K562 (cell line): ENCODE data around the gene TCF25. TPM values are rescaled to one million over a fixed set of nuclear protein-coding genes. Genes with fewer than 3 reads are reported as not detected.

ENCODE experiments used
- ATAC-seq: fragments of 200-7000 bp; cut with Tn5 transposase; 3 replicates; pipeline ENCODE4 v1.9.1; 2020; ENCODE audit warnings: moderate library complexity
- BruUV-seq: library from RNA; stranded (reverse); fragments of 400-500 nt; replicated peaks from 2 replicates; lab custom pipeline; 2021; lab: Mats Ljungman, UMichigan
- CTCF ChIA-PET: fragments of 300-600 bp; formaldehyde crosslinking; extraction: SDS; loops from one replicate; lab custom pipeline; 2021; ENCODE audit warnings: low intra/inter-chr PET ratio; lab: Yijun Ruan, JAX
- POLR2A ChIA-PET: fragments of 300-600, 350-650 bp; sonication (Branson Sonifier 250); formaldehyde crosslinking; extraction: SDS; loops from one replicate; lab custom pipeline; 2021; ENCODE audit warnings: antibody characterized with exemption, inconsistent platforms; lab: Yijun Ruan, JAX
- DNase-seq, 4 experiments: peaks; one replicate each; pipeline versions ENCODE4 v3.0.0 to v3.0.0-alpha.2; 2011 to 2018; ENCODE audit warnings: low spot score in 3 of 4, mixed read lengths in 3 of 4; ENCODE audit errors: extremely low read depth in 1 of 4
- FAIRE-seq: peaks from 2 replicates; lab custom pipeline; 2011; peaks lifted over from hg19 to GRCh38; lab: Jason Lieb, UNC
- H2AFZ ChIP-seq: 2 replicates; pipeline ENCODE4 v1.6.0; 2011; ENCODE audit warnings: low read depth, low read length, control low read depth, inconsistent platforms
- H3K27ac ChIP-seq: fragments of 200-600 bp; 3 replicates; pipeline ENCODE4 v1.8.0; 2011; ENCODE audit warnings: low read depth, mild to moderate bottlenecking, control low read depth, inconsistent platforms, low read length, moderate library complexity, mixed read lengths; ENCODE audit errors: extremely low read depth
- H3K27me3 ChIP-seq, 2 experiments: fragments of 300-600 bp in 1 of 2; 2 replicates in 1 of 2; 3 replicates in 1 of 2; pipeline versions ENCODE4 v1.6.0 to v1.8.0; 2011; ENCODE audit warnings: inconsistent platforms in 2 of 2, low read length in 2 of 2, mild to moderate bottlenecking in 1 of 2, mixed read lengths in 1 of 2, moderate library complexity in 1 of 2; ENCODE audit not compliant: control insufficient read depth in 2 of 2, insufficient read depth in 2 of 2
- H3K36me3 ChIP-seq: fragments of 300-600 bp; 3 replicates; pipeline ENCODE4 v1.8.0; 2011; ENCODE audit warnings: mild to moderate bottlenecking, low read length, inconsistent platforms; ENCODE audit not compliant: control insufficient read depth, insufficient read depth
- H3K4me1 ChIP-seq, 2 experiments: fragments of 200-600 bp in 1 of 2; replicated peaks in 1 of 2; 2 replicates in 1 of 2; 3 replicates in 1 of 2; pipeline versions ENCODE4 v1.5.1 to v1.8.0; 2011; ENCODE audit warnings: inconsistent platforms in 2 of 2, low read length in 2 of 2, mild to moderate bottlenecking in 1 of 2, mixed read lengths in 1 of 2, moderate library complexity in 1 of 2; ENCODE audit not compliant: control insufficient read depth in 2 of 2, insufficient read depth in 2 of 2
- H3K4me2 ChIP-seq: 2 replicates; pipeline ENCODE4 v1.6.1; 2011; ENCODE audit warnings: low read length, control low read depth, inconsistent platforms, mixed read lengths; ENCODE audit not compliant: insufficient read depth
- H3K4me3 ChIP-seq: fragments of 200-600 bp; sonication (generic), shearing (Covaris generic); 2 replicates; pipeline ENCODE4 v1.5.1; 2016; ENCODE audit warnings: control low read depth, inconsistent platforms
- H3K79me2 ChIP-seq: fragments of 200-600 bp; 3 replicates; pipeline ENCODE4 v1.8.0; 2011; ENCODE audit warnings: low read length, inconsistent platforms; ENCODE audit not compliant: control insufficient read depth, insufficient read depth
- H3K9ac ChIP-seq, 2 experiments: 2 replicates each; pipeline versions ENCODE4 v1.6.0 to v1.6.1; 2011; ENCODE audit warnings: low read depth in 2 of 2, low read length in 2 of 2, control low read depth in 1 of 2, inconsistent platforms in 1 of 2, mild to moderate bottlenecking in 1 of 2, mixed read lengths in 1 of 2; ENCODE audit not compliant: insufficient read depth in 1 of 2
- H3K9me1 ChIP-seq: one replicate; pipeline ENCODE4 v1.6.0; 2011; ENCODE audit warnings: inconsistent platforms, mild to moderate bottlenecking, low read length, moderate library complexity; ENCODE audit not compliant: control insufficient read depth, insufficient read depth
- H3K9me3 ChIP-seq: replicated peaks from 2 replicates; pipeline ENCODE4 v1.5.1; 2011; ENCODE audit warnings: low read depth, low read length, inconsistent platforms; ENCODE audit not compliant: control insufficient read depth, insufficient read depth
- H4K20me1 ChIP-seq: replicated peaks from 2 replicates; pipeline ENCODE4 v1.6.1; 2011; ENCODE audit warnings: low read length, inconsistent platforms, mixed read lengths; ENCODE audit not compliant: control insufficient read depth, insufficient read depth
- CBFA2T2 ChIP-seq: fragments of 450-650 bp; conservative IDR thresholded peaks from 2 replicates; pipeline ENCODE4 v1.6.1; 2017; ENCODE audit warnings: mild to moderate bottlenecking
- CEBPB ChIP-seq: fragments of 450-650 bp; IDR thresholded peaks from 2 replicates; pipeline ENCODE4 v1.6.1; 2016; ENCODE audit warnings: missing genetic modification characterization, missing compliant biosample characterization
- CEBPG ChIP-seq, 3 experiments: fragments of 200-800 bp in 1 of 3; sonication (Bioruptor generic) in 1 of 3; sonication (generic) in 1 of 3; formaldehyde crosslinking in 1 of 3; IDR thresholded peaks in 2 of 3; conservative IDR thresholded peaks in 1 of 3; 2 replicates each; pipeline versions ENCODE4 v1.6.1 to v1.8.0; 2016 to 2022; ENCODE audit warnings: missing compliant biosample characterization in 2 of 3, missing genetic modification characterization in 2 of 3, mild to moderate bottlenecking in 1 of 3, missing genetic modification reagents in 1 of 3
- FOXJ3 ChIP-seq: sonication (generic); formaldehyde crosslinking; IDR thresholded peaks from 2 replicates; pipeline ENCODE4 v1.4.0; 2020; ENCODE audit warnings: mild to moderate bottlenecking, missing genetic modification reagents
- HDAC2 ChIP-seq: fragments of 450-650 bp; IDR thresholded peaks from 2 replicates; pipeline ENCODE4 v1.6.1; 2016; ENCODE audit warnings: mild to moderate bottlenecking
- HDAC8 ChIP-seq: fragments of 450-650 bp; IDR thresholded peaks from 2 replicates; pipeline ENCODE4 v1.6.1; 2016; ENCODE audit warnings: mild to moderate bottlenecking, missing genetic modification characterization, moderate library complexity, missing compliant biosample characterization
- JUN ChIP-seq, 2 experiments: sonication (generic) in 1 of 2; formaldehyde crosslinking in 1 of 2; IDR thresholded peaks; 2 replicates each; pipeline versions ENCODE4 v1.6.1 to v1.8.0; 2012 to 2022; ENCODE audit warnings: borderline replicate concordance in 2 of 2, mild to moderate bottlenecking in 2 of 2, improper control_type of control experiment in 1 of 2, low read depth in 1 of 2, low read length in 1 of 2, missing genetic modification reagents in 1 of 2
- NFIX ChIP-seq: fragments of 250-450 bp; sonication (Bioruptor Pico); IDR thresholded peaks from 2 replicates; pipeline ENCODE4 v1.4.0; 2020; ENCODE audit warnings: low read depth, mild to moderate bottlenecking, moderate library complexity
- PML ChIP-seq: IDR thresholded peaks from 2 replicates; pipeline ENCODE4 v1.6.1; 2012; ENCODE audit warnings: low read length, inconsistent platforms
- RBM17 ChIP-seq: fragments of 200-400 bp; formaldehyde crosslinking; IDR thresholded peaks from 2 replicates; pipeline ENCODE4 v1.6.1; 2017; ENCODE audit warnings: low read depth, mild to moderate bottlenecking, low read length, borderline replicate concordance
- SAP30 ChIP-seq: fragments of 200-600 bp; sonication (generic); IDR thresholded peaks from 2 replicates; pipeline ENCODE4 v1.6.1; 2012; ENCODE audit warnings: borderline replicate concordance, low read depth, mild to moderate bottlenecking, moderate library complexity, low read length, control low read depth, inconsistent platforms; ENCODE audit not compliant: insufficient read depth, poor library complexity, severe bottlenecking
- TAF1 ChIP-seq: IDR thresholded peaks from 2 replicates; pipeline ENCODE4 v1.6.1; 2011; ENCODE audit warnings: mild to moderate bottlenecking, low read length, moderate library complexity; ENCODE audit not compliant: insufficient read depth, control insufficient read depth, severe bottlenecking; ENCODE audit errors: extremely low read depth
- ZNF668 ChIP-seq: fragments of 250-450 bp; sonication (Bioruptor Pico); IDR thresholded peaks from 2 replicates; pipeline ENCODE4 v1.8.0; 2022; ENCODE audit warnings: mild to moderate bottlenecking, inconsistent platforms
- WGBS: fragments of 100-300 bp; shearing (Covaris generic); methylation state at CpG from one replicate; pipeline ENCODE4 v1.1.6; 2016; ENCODE audit warnings: low coverage, mixed read lengths; ENCODE audit not compliant: insufficient coverage; ENCODE audit errors: missing lambda C conversion rate; 5-methylcytosine and 5-hydroxymethylcytosine counted together
- in situ Hi-C: fragments of 300-500 bp; cut with MboI; formaldehyde crosslinking; loops from 4 replicates; pipeline ENCODE4 v1.15.0; 2018; ENCODE audit warnings: inconsistent platforms, mixed read lengths
- intact Hi-C: fragments of 100-400 bp; cut with micrococcal nuclease; formaldehyde crosslinking; loops from 2 replicates; pipeline ENCODE4 v1.14.2; 2022
- polyA plus RNA-seq, 8 experiments: library from polyadenylated mRNA; depleted of rRNA in 4 of 8; stranded (reverse) in 5 of 8; unstranded in 3 of 8; fragments of >200 nt; fragmentation: Nextera tagmentation in 2 of 8; fragmentation: Illumina TruSeq in 1 of 8; extraction: Ambion mirVana in 2 of 8; extraction: Trizol in 1 of 8; gene quantifications; 2 replicates each; pipeline versions ENCODE4 v1.2.1 to v1.2.3, GENCODE V29; 2011 to 2014; ENCODE audit warnings: inconsistent platforms in 1 of 8, missing spikeins in 1 of 8
- total RNA-seq, 7 experiments: library from RNA; depleted of rRNA in 6 of 7; stranded (reverse); fragments of >200 nt in 6 of 7; fragmentation: Illumina TruSeq in 2 of 7; extraction: Trizol in 2 of 7; gene quantifications; 2 replicates each; pipeline versions ENCODE4 v1.2.1 to v1.2.3, GENCODE V29; 2011 to 2021; ENCODE audit warnings: low replicate concordance in 1 of 7
- TF ChIP-seq, protein P1 (sequence below), 2 experiments: fragments of 450-650 bp; IDR thresholded peaks; 2 replicates each; pipeline ENCODE4 v1.6.1; 2018; ENCODE audit warnings: mild to moderate bottlenecking in 2 of 2, low read depth in 1 of 2; ENCODE audit not compliant: partially characterized antibody in 2 of 2
- TF ChIP-seq, protein P2 (sequence below): fragments of 250-450 bp; sonication (Bioruptor Pico); IDR thresholded peaks from 2 replicates; pipeline ENCODE4 v1.5.1; 2021; ENCODE audit warnings: mild to moderate bottlenecking

Gene TCF25
- total and polyA plus RNA-seq, 9 of the 15 experiments (the other 6 are each of a cell fraction or from before 2014, with no cell fraction given) = 9.0 to 154 (median 83.8) TPM

DNA sequence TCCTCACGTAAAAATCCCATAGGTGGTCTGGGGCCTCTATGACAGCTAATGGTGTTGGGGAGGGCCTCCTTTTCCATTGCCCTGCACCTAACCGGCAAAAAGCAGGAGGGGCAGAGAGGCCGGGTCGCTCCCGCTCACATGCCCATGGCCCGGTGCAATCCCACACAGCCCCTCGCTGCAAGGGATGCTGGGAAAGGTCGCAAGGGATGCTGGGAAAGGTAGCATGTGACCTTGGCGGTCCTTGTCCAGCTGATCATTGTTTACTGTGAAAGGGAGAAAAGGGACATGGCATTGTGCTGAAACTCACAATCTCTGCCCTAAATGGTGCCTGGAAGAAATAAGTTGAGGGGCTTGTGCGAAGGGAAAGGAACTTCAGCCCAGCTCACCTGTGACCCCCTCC is 85.2 kb downstream of the TCF25 start (continued):
- TF ChIP-seq SAP30 (no peak), CBFA2T2 (peak; percentile 34; the same call in 1 of the 2 replicates)
- TF ChIP-seq, protein P1, sequence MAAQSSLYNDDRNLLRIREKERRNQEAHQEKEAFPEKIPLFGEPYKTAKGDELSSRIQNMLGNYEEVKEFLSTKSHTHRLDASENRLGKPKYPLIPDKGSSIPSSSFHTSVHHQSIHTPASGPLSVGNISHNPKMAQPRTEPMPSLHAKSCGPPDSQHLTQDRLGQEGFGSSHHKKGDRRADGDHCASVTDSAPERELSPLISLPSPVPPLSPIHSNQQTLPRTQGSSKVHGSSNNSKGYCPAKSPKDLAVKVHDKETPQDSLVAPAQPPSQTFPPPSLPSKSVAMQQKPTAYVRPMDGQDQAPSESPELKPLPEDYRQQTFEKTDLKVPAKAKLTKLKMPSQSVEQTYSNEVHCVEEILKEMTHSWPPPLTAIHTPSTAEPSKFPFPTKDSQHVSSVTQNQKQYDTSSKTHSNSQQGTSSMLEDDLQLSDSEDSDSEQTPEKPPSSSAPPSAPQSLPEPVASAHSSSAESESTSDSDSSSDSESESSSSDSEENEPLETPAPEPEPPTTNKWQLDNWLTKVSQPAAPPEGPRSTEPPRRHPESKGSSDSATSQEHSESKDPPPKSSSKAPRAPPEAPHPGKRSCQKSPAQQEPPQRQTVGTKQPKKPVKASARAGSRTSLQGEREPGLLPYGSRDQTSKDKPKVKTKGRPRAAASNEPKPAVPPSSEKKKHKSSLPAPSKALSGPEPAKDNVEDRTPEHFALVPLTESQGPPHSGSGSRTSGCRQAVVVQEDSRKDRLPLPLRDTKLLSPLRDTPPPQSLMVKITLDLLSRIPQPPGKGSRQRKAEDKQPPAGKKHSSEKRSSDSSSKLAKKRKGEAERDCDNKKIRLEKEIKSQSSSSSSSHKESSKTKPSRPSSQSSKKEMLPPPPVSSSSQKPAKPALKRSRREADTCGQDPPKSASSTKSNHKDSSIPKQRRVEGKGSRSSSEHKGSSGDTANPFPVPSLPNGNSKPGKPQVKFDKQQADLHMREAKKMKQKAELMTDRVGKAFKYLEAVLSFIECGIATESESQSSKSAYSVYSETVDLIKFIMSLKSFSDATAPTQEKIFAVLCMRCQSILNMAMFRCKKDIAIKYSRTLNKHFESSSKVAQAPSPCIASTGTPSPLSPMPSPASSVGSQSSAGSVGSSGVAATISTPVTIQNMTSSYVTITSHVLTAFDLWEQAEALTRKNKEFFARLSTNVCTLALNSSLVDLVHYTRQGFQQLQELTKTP (IDR thresholded peaks at IDR 0.05; ENCODE audit: low read depth in 1 of 2, partially characterized antibody in 2 of 2) = peak in 1 of 2 experiments; percentile 89
- TF ChIP-seq, all 486 proteins: peak for 7

DNA sequence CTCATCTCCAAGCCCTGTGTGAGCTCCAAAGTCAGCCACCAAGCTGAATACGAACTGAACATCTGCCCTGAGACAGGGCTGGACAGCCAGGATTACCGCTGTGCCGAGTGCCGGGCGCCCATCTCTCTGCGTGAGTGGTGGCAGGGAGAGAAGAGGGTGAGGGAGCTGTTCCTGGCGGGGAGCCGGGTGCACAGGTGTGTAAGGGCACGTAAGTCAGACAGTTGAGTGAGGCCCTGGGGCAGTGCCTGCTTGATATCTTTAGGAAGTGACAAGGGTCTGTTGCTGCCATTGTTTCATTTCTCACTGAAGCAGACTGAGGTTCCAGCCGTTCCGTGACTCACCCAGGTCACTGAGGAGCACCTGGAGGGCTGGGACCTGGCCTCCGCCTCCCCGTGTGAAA is 87.6 kb downstream of the TCF25 start:
- H3K4me2 ChIP-seq = no peak overlapping the region
- ChIA-PET CTCF (no interaction called here), POLR2A (interaction anchor here (1.2 to 4.0 kb wide), 3 partner anchors 10 to 51 kb away, joined by 3 to 17 read pairs (median 4); no protein-coding TSS in a partner anchor)
- FAIRE-seq (no peak), ATAC-seq (no peak), DNase-seq (no peak)
- H3K4me3 ChIP-seq = no peak overlapping the region
- no peaks in the 10 kb centered on the region for H3K9me1 ChIP-seq
- intact Hi-C loops (no loop called here), in situ Hi-C loops (no loop called here)
- BruUV-seq = no TSS peak
- no peak overlapping the region; a peak in 1 of 4 replicates for H3K9ac ChIP-seq
- H3K9me3 ChIP-seq = no peaks in the 10 kb centered on the region
- no peaks in the 10 kb centered on the region for H3K79me2 ChIP-seq
- no peak overlapping the region for H2AFZ ChIP-seq
- peaks cover 0 to 38% of the 10 kb centered on the region in 2 experiments; a peak in 2 of 5 replicates for H3K4me1 ChIP-seq
- 0 out of 2 replicates have a peak, but pooled peaks cover 4% of the 10 kb centered on the region for H4K20me1 ChIP-seq
- peaks cover 55% of the 10 kb centered on the region for H3K36me3 ChIP-seq
- H3K27me3 ChIP-seq = no peaks in the 10 kb centered on the region
- 87% methylated on average over 11 of the region's 13 CpGs for WGBS
- H3K27ac ChIP-seq = no peak overlapping the region
- TF ChIP-seq FOXJ3 (CRISPR knock-in tag) (no peak), NFIX (CRISPR knock-in tag) (no peak), PML (no peak), TAF1 (no peak), JUN (IDR thresholded peaks at IDR 0.05; ENCODE audit: borderline replicate concordance, low read depth, low read length) (no peak), JUN (CRISPR knock-in tag; IDR thresholded peaks at IDR 0.05; ENCODE audit: borderline replicate concordance) (no peak), ZNF668 (CRISPR knock-in tag) (no peak), HDAC8 (tag) (no peak), RBM17 (no peak), HDAC2 (no peak), CEBPB (tag) (no peak), CEBPG (CRISPR knock-in tag; IDR thresholded peaks at IDR 0.05) (no peak), CEBPG (tag; conservative IDR thresholded peaks at IDR 0.05 in 1 of 2, IDR thresholded peaks at IDR 0.05 in 1 of 2) (no peak)
- TF ChIP-seq, protein P2, sequence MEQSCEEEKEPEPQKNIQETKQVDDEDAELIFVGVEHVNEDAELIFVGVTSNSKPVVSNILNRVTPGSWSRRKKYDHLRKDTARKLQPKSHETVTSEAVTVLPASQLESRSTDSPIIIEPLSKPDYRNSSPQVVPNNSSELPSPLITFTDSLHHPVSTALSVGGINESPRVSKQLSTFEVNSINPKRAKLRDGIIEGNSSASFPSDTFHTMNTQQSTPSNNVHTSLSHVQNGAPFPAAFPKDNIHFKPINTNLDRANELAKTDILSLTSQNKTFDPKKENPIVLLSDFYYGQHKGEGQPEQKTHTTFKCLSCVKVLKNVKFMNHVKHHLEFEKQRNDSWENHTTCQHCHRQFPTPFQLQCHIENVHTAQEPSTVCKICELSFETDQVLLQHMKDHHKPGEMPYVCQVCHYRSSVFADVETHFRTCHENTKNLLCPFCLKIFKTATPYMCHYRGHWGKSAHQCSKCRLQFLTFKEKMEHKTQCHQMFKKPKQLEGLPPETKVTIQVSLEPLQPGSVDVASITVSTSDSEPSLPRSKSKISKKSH (CRISPR knock-in tag) = no peak
